Right ventricle myocardium inferior (tissue), 1 donor: Measurements from ENCODE around the gene GSDMA. TPM values are rescaled to one million over a fixed set of nuclear protein-coding genes. Genes with fewer than 3 reads are reported as not detected.
"Not testable (repeated sequence)": the region's sequence is repeated elsewhere in the genome, so short reads cannot be mapped to it uniquely, and the experiment has no call there.

Source experiments
- ATAC-seq: fragments of 200-7000 bp; cut with Tn5 transposase; one replicate; pipeline ENCODE4 v1.9.1; 2020; ENCODE audit warnings: mild to moderate bottlenecking, moderate library complexity
- DNase-seq: peaks from one replicate; pipeline ENCODE4 v3.0.0; 2021; ENCODE audit errors: missing footprints
- intact Hi-C: fragments of 100-400 bp; cut with DNase I; formaldehyde crosslinking; loops from one replicate; pipeline ENCODE4 v1.11.0; 2022
- total RNA-seq: library from RNA; stranded (reverse); fragmentation: NEBNext Ultra II Directional; extraction: Animal tissue kit (Norgen Biotek cat#: 25700); gene quantifications from one replicate; pipeline ENCODE4 v1.2.1, GENCODE V29; 2021
- donor health status: DM: no; HTN: yes; CAD: no; lungs with severe emphysema.

GSDMA gene
- total RNA-seq, 1 donor from 2014 or later = 1.4 TPM

DNA sequence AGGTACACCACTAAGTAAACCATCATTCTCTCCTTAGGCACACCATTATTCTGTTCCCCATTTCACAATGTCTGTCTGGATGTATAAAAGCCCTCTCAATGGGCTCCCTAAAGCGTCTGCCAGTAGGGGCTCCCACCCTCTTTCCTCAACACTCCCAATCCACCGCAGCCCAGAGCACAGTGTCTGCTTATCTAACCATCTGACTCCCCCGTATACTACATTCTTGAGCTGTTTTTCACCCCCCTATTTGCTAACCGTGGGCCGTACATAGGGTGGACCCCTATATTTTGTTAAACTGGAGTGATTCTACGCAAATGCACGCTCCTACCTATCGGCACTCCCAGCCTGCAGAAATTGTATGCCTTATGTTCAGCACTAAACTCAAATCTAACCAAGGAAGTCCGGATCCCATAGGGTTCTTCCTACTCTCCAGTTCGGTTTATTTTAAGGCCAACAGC lies 17.1 kb downstream of the GSDMA start:
- intact Hi-C loops = loop anchor here (1.0 to 2.0 kb wide), 4 partner anchors 21 to 357 kb away; no protein-coding TSS in a partner anchor
- peak; percentile 16 for ATAC-seq
- no peak for DNase-seq

DNA sequence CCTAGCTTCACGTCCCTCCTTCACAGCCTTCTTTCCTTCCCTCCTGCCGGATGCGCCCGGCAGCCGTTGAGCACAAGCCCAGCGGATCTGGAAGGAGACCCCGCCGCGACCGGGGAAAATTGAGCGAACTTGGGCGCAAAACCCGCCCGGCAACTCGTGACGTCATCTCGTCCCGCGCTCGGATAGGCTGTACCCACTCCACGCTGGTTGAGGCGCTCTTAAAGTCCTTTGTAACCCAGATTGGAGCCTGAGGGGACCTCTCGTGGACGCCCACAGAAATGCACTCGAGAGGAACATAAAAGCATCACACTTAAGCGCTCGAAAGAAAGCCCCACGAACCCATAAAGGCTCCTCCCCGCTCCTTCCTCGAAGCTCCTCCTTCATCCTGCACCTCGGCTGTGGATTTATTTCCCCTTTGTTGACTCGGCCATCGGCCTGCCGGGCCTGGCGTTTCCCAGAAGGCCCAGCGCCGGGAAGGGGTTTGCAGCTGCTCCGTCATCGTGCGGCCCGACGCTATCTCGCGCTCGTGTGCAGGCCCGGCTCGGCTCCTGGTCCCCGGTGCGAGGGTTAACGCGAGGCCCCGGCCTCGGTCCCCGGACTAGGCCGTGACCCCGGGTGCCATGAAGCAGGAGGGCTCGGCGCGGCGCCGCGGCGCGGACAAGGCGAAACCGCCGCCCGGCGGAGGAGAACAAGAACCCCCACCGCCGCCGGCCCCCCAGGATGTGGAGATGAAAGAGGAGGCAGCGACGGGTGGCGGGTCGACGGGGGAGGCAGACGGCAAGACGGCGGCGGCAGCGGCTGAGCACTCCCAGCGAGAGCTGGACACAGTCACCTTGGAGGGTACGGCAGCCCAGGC lies 17.8 kb downstream of the GSDMA start, which contains the start of gene PSMD3:
Gene PSMD3 (plus strand): TSS at position 457 of the 856 bp plus-strand sequence. CDS start 164 bp downstream, at position 621.
- DNase-seq (peak; percentile 98), ATAC-seq (peak; percentile 98)
- intact Hi-C loops = loop anchor here (1.0 to 2.0 kb wide), 4 partner anchors 21 to 358 kb away; no protein-coding TSS in a partner anchor

DNA sequence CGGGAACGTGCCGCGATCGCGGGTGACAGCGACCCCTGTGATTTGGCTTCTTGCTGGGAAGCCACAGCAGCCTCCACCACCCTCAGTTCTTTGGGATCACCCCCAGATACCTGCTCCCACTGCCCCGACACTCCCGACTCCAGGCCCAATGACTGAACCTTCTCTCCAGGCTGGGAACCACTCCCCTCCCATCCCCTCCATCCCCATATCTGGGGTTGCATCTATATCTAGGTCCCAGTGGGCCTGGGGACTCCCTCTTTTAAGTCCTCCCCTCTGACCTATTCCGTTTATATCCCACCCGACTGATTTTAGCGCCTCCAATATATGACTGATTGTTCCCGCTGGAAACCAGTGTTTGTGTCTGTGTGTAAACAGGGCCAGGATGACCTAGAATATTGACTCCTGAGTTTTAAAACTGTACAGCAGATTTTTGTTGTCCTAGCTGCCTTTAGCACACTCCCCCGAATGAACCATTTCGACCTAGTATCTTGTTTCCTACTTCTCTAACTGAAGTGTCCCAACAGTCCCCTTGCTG lies 18.5 kb downstream of the GSDMA start:
- ATAC-seq (no peak), DNase-seq (no peak)
- intact Hi-C loops = loop anchor here (2.0 kb wide), 3 partner anchors 52 to 358 kb away; no protein-coding TSS in a partner anchor

DNA sequence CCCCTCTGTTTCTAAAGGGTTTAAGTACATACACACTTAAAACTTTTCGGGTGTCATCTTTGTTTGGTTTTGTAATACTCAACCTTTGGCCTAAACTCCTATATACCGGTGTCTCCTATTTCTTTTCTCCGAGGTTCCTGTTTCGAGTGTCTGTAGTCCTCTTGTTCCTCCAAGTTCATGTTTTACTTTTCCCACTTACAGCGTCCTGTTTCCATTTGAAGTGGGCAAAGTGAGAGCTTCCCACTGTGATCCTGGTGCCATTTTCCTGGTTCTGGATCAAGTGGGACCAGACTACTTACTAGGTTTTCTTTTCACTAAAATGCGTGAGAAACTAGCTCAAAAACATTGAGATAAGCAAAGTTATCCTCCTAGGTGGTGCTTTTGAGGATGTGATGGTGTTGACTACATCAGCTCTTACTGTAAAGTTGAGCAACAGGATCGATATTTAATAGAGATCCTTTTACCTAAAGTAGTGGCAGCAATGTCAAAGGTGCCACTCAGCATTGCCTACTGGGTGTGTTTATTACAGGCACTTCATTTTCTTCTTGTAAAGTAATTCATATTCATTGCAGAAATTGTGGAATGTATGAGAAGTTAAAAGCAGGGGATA lies 19.1 kb downstream of the GSDMA start:
- ATAC-seq = no peak
- DNase-seq = no peak
- intact Hi-C loops = loop anchor here (2.0 kb wide), 3 partner anchors 53 to 359 kb away; no protein-coding TSS in a partner anchor

DNA sequence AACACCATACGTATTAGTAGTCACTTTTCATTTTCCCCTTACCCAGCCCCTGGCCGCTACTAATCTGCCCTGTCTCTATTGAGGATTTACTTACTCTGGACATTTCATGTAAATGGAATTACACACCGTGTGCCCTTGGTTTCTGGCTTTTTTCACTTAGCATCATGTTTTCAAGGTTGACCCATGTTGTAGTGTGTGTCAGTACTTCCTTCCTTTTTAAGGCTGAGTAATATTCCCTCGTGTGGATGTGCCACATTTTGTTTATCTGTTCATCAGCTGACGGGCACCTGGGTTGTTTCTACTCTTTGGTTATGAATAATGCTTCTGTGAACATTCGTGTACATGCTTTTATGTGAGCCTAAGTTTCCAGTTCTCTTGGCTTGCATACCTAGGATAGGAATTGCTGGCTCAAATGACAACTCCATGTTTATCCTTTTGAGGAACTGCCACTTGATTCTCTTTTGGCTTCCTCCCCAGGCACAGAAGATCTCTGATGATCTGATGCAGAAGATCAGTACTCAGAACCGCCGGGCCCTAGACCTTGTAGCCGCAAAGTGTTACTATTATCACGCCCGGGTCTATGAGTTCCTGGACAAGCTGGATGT lies 25.5 kb downstream of the GSDMA start:
- ATAC-seq = no peak
- DNase-seq = no peak
- intact Hi-C loops = no loop called here

DNA sequence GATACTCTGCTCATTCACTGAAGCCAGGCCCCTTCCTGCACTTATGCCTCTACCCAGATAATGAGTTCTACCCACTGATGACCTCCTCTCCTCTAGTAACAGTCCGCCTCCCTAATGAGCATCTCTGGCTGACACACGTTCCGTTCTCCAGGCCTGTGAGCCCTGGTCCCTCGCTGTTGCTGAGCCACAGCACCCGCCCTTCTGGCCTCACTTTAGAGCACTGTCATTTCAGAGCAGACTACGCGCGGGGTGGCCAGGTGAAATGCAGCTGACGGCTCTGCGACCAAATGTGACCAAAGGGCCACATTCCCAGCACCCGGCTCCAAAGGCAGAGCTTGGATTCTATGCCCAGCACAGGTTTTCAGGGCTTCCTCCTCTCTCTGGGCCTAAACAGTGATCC lies 31.6 kb downstream of the GSDMA start:
- ATAC-seq (no peak), DNase-seq (no peak)
- intact Hi-C loops = no loop called here

DNA sequence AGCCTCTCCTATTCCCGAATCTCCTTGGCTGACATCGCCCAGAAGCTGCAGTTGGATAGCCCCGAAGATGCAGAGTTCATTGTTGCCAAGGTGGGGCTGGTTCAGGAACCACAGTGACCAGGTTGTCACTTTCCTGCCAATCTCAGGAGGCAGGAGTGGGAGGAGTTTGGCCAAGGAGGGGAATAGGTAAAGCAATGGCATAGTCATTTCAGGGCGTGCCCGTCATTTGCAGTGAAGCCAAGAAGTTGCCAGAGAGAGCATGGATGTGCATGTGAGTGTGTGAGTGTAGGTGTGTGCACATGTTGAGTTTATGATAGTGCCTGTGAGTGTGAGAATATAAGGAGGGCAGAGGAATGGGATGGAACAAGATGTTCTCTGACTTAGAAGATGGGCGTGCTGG lies 32.6 kb downstream of the GSDMA start:
- intact Hi-C loops = no loop called here
- DNase-seq (no peak), ATAC-seq (no peak)

DNA sequence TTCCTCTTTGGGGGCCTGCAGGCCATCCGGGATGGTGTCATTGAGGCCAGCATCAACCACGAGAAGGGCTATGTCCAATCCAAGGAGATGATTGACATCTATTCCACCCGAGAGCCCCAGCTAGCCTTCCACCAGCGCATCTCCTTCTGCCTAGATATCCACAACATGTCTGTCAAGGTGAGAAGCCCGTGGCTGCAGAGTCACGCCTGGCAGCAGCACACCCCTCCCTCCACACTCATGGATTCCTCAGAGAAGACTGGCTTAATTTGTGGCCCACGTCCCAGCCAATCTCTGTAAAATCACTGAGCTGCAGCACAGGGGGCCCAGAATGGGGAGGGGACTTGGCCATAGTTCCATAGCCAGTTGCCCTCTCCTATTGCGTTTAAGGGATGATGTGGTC lies 33.4 kb downstream of the GSDMA start:
- DNase-seq (no peak), ATAC-seq (no peak)
- intact Hi-C loops = no loop called here

DNA sequence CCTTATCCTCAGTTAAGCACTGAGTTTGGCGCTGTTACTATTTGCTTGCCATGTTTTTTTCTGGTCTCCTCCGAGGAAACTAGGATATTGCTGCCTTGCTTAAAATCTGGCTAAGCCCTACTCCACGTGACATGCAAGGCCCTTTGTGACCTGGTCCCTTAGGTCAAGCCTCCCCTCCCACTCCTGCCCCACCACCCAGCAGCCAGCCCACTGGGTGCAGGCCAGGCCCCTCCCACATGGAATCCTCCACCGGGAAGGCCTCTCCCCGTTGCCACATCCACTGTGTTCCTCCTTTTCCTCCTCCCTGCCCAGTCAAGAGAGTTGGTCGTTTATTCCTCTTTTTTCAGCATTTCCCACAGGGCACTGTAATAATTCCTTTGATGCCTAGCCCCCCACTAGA lies 34.0 kb downstream of the GSDMA start:
- ATAC-seq (peak; percentile 77), DNase-seq (peak; percentile 84)
- intact Hi-C loops = no loop called here

DNA sequence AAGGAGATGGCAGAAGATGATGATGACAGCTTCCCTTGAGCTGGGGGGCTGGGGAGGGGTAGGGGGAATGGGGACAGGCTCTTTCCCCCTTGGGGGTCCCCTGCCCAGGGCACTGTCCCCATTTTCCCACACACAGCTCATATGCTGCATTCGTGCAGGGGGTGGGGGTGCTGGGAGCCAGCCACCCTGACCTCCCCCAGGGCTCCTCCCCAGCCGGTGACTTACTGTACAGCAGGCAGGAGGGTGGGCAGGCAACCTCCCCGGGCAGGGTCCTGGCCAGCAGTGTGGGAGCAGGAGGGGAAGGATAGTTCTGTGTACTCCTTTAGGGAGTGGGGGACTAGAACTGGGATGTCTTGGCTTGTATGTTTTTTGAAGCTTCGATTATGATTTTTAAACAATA lies 34.7 kb downstream of the GSDMA start:
- ATAC-seq (peak; percentile 20), DNase-seq (no peak)
- intact Hi-C loops = no loop called here

DNA sequence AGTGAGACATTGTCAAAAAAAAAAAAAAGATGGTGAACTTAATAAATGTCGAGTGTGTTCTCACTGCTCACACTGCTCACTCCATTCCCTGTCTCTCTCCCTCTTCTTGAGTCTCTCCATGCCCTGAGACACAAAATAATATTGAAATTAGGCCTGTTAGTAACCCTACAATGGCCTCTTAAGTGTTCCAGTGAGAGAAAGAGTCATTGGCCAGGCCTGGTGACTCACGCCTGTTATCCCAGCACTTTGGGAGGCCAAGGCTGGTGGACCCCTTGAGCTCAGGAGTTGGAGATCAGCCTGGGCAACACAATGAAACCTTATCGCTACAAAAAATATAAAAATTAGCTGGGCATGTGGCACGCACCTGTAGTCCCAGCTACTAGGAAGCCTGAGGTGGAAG lies 36.3 kb downstream of the GSDMA start:
- DNase-seq = no peak
- intact Hi-C loops = no loop called here
- no peak for ATAC-seq

DNA sequence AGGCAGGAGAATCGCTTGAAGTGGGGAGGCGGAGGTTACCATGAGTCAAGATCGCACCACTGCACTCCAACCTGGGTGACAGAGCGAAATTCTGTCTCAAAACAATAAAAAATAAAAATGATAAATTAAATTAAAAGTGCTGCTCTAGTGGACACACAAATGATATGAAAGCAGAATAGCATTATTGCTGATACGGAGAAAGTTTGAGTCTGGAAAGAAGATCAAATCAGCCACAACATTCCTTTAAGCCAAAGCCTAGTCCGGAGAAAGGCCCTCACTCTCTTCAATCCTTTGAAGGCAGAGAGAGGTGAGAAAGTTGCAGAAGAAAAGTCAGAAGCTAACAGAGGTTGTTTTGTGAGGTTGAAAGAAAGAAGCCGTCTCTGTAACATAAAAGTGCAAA lies 37.4 kb downstream of the GSDMA start:
- intact Hi-C loops = no loop called here
- DNase-seq = no peak

DNA sequence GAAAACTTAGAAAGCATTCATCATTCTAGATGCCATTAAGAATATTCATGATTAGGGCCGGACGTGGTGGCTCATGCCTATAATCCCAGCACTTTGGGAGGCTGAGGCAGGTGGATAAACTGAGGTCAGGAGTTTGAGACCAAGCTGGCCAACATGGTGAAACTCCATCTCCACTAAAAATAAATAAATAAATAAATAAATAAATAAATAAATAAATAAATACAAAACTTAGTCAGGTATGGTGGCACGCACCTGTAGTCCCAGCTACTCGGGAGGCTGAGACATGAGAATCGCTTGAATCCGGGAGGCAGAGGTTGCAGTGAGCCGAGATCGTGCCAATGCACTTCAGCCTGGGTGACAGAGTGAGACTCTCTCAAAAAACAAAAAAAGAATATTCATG lies 38.5 kb downstream of the GSDMA start:
- intact Hi-C loops, ATAC-seq, DNase-seq: not testable (repeated sequence)

More for the DNA sequence above, 37.4 kb downstream of the GSDMA start:
- no peak for ATAC-seq

DNA sequence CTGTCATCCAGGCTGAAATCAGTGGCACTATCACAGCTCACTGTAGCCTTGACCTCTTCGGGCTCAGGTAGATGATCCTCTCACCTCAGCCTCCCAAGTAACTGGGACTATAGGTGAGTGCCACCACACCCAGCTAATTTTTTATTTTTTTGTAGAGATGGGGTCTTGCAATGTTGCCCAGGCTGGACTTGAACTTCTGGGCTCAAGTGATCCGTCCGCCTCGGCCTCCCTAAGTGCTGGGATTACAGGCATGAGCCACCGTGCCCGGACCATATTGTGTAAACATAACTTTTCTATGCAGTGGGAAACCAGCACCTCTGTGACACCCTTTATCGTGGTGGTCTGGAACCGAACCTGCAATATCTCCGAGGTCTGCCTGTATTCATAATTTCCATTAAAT lies 41.3 kb downstream of the GSDMA start:
- ATAC-seq (no peak), DNase-seq (no peak)
- intact Hi-C loops = no loop called here

DNA sequence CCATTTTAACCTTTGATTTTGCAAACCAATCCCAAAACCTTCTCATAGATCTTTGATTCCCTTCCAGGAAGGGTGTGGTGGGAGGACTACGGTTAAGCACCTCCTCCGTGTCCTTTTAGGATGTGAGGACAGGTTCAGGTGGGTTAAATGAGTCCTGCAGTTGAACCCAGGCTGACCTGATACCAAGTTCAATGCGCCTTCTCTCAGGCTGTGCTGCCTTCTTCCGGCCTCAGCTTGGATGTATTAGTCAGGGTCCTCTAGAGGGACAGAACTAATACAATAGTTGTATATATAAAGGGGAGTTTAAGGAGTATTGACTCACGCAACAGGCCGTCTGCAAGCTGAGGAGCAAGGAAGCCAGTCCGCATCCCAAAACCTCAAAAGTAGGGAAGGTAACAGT lies 41.9 kb downstream of the GSDMA start:
- no peak for DNase-seq
- ATAC-seq = no peak
- intact Hi-C loops = no loop called here

DNA sequence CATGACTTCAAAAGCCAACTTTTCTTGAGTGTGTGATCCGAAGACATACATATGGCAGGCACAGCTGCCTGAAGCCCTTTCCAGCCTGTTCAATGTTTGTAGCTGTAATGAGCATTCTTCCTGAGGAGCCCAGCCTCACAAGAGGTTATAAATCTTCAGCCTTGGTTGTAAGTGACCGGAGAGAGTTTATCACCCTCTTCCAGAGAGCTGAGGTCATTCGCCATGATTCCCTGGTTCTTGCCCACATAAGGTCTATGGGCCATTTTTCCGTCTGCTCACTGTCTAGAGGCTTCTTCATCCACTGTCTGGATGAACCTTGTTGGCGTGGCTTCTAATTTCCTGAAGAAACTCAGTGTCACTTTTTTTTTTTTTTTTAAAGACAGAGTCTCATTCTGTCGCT lies 42.7 kb downstream of the GSDMA start:
- no peak for ATAC-seq
- no peak for DNase-seq
- intact Hi-C loops = no loop called here

DNA sequence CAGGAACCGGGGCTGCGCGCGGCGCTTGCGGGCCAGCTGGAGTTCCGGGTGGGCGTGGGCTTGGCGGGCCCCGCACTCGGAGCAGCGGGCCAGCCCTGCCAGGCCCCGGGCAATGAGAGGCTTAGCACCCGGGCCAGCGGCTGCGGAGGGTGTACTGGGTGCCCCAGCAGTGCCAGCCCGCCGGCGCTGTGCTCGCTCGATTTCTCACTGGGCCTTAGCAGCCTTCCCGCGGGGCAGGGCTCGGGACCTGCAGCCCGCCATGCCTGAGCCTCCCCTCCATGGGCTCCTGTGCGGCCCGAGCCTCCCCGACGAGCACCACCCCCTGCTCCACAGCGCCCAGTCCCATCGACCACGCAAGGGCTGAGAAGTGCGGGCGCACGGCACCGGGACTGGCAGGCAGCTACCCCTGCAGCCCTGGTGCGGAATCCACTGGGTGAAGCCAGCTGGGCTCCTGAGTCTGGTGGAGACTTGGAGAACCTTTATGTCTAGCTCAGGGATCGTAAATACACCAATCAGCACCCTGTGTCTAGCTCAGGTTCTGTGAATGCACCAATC lies 48.2 kb downstream of the GSDMA start:
- not testable (repeated sequence) for DNase-seq, ATAC-seq
- intact Hi-C loops = loop anchor here (5.0 kb wide), 2 partner anchors 181 to 276 kb away; partner anchors contain the start of gene CDC6

DNA sequence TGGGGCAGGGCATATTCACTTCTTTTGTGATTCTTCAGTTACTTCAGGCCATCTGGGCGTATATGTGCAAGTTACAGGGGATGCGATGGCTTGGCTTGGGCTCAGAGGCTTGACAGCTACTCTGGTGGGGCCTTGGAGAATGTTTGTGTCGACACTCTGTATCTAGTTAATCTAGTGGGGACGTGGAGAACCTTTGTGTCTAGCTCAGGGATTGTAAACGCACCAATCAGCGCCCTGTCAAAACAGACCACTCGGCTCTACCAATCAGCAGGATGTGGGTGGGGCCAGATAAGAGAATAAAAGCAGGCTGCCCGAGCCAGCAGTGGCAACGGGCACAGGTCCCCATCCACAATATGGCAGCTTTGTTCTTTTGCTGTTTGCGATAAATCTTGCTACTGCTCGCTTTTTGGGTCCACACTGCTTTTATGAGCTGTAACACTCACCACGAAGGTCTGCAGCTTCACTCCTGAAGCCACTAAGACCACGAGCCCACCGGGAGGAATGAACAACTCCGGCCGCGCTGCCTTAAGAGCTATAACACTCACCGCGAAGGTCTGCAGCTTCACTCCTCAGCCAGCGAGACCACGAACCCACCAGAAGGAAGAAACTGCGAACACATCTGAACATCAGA lies 49.3 kb downstream of the GSDMA start:
- not testable (repeated sequence) for ATAC-seq

More for the DNA sequence above, 49.3 kb downstream of the GSDMA start:
- intact Hi-C loops = loop anchor here (5.0 kb wide), 2 partner anchors 180 to 275 kb away; partner anchors contain the start of gene CDC6
- DNase-seq = not testable (repeated sequence)
